Loucy (cell line): ENCODE data around the gene PNMA6F.
A peak's percentile ranks its signal among the peaks of the same experiment; 100 is the strongest.

Experiments used
- H2AFZ ChIP-seq: fragments of 200-600 bp; sonication (generic); 2 replicates; pipeline ENCODE4 v1.6.0; 2016; ENCODE audit warnings: antibody characterized with exemption, mild to moderate bottlenecking, low read length, moderate library complexity
- H3F3A ChIP-seq: fragments of 200-600 bp; 2 replicates; pipeline ENCODE4 v1.6.0; 2016; ENCODE audit warnings: antibody characterized with exemption, low read depth, mild to moderate bottlenecking
- H3K27me3 ChIP-seq: fragments of 200-600 bp; sonication (generic); 2 replicates; pipeline ENCODE4 v1.6.1; 2014; ENCODE audit warnings: low read length, mild to moderate bottlenecking; ENCODE audit not compliant: insufficient read depth, poor library complexity, severe bottlenecking
- H3K36me3 ChIP-seq: fragments of 200-600 bp; sonication (generic); 2 replicates; pipeline ENCODE4 v1.6.1; 2016; ENCODE audit warnings: low read length; ENCODE audit not compliant: insufficient read depth
- H3K4me1 ChIP-seq: fragments of 200-600 bp; sonication (generic); 2 replicates; pipeline ENCODE4 v1.5.1; 2014; ENCODE audit warnings: low read length, mild to moderate bottlenecking; ENCODE audit not compliant: insufficient read depth, poor library complexity, severe bottlenecking
- H3K4me2 ChIP-seq: fragments of 200-600 bp; sonication (generic); 2 replicates; pipeline ENCODE4 v1.6.0; 2014; ENCODE audit warnings: antibody characterized with exemption, low read length, low read depth, mild to moderate bottlenecking; ENCODE audit not compliant: poor library complexity, severe bottlenecking
- H3K4me3 ChIP-seq: fragments of 200-600 bp; sonication (generic); 2 replicates; pipeline ENCODE4 v1.5.1; 2014; ENCODE audit warnings: low read length, mild to moderate bottlenecking, mixed read lengths; ENCODE audit not compliant: poor library complexity, severe bottlenecking
- H3K79me2 ChIP-seq: fragments of 200-600 bp; sonication (generic); 2 replicates; pipeline ENCODE4 v1.6.1; 2014; ENCODE audit warnings: low read length; ENCODE audit not compliant: insufficient read depth
- H3K9ac ChIP-seq: fragments of 200-600 bp; sonication (generic); 2 replicates; pipeline ENCODE4 v1.6.0; 2014; ENCODE audit warnings: mild to moderate bottlenecking, low read depth, low read length, moderate library complexity; ENCODE audit not compliant: poor library complexity, severe bottlenecking
- H3K9me2 ChIP-seq: fragments of 200-600 bp; sonication (generic); replicated peaks from 2 replicates; pipeline ENCODE4 v1.6.1; 2016; ENCODE audit warnings: low read depth, low read length, mixed read lengths
- H3K9me3 ChIP-seq: fragments of 200-600 bp; sonication (generic); 2 replicates; pipeline ENCODE4 v1.6.1; 2014; ENCODE audit warnings: mild to moderate bottlenecking, antibody characterized with exemption, low read length, low read depth; ENCODE audit not compliant: insufficient read depth
- H4K20me1 ChIP-seq: fragments of 200-600 bp; sonication (generic); 2 replicates; pipeline ENCODE4 v1.6.0; 2014; ENCODE audit warnings: antibody characterized with exemption, low read length, mild to moderate bottlenecking; ENCODE audit not compliant: insufficient read depth, poor library complexity, severe bottlenecking
- CTCF ChIP-seq: fragments of 200-600 bp; sonication (generic); conservative IDR thresholded peaks from 2 replicates; pipeline ENCODE4 v1.5.1; 2014; ENCODE audit warnings: mild to moderate bottlenecking, antibody characterized with exemption, low read length
- EZH2phosphoT487 ChIP-seq: fragments of 200-600 bp; IDR thresholded peaks from 2 replicates; pipeline ENCODE4 v1.6.1; 2018; ENCODE audit warnings: antibody characterized with exemption, mild to moderate bottlenecking, moderate library complexity, borderline replicate concordance

Gene PNMA6F

GRCh38 chrX:153340111-153340510 is 18.5 kb upstream of the PNMA6F start:
- Histone ChIP-seq H3K27me3 (no peaks in the 10 kb centered on the region), H2AFZ (no peak overlapping the region), H3K79me2 (peaks cover 71% of the 10 kb centered on the region), H3K4me3 (no peak overlapping the region), H3F3A (no peaks in the 10 kb centered on the region), H3K9me3 (no peaks in the 10 kb centered on the region), H4K20me1 (peaks cover 36% of the 10 kb centered on the region), H3K9ac (no peak overlapping the region), H3K4me2 (peak overlapping the region; percentile 24), H3K9me2 (no peaks in the 10 kb centered on the region), H3K36me3 (peaks cover 21% of the 10 kb centered on the region), H3K4me1 (peaks cover 37% of the 10 kb centered on the region)
- TF ChIP-seq CTCF (no peak), EZH2phosphoT487 (no peak)

GRCh38 chrX:153339662-153340061 is 18.1 kb upstream of the PNMA6F start:
- Histone ChIP-seq H3K36me3 (peaks cover 16% of the 10 kb centered on the region), H3K9me3 (no peaks in the 10 kb centered on the region), H3K9me2 (no peaks in the 10 kb centered on the region), H2AFZ (no peak overlapping the region), H3K4me3 (no peak overlapping the region), H3K9ac (no peak overlapping the region), H3K79me2 (peaks cover 76% of the 10 kb centered on the region), H3F3A (no peaks in the 10 kb centered on the region), H3K4me1 (peaks cover 39% of the 10 kb centered on the region), H3K27me3 (no peaks in the 10 kb centered on the region), H3K4me2 (no peak overlapping the region), H4K20me1 (peaks cover 40% of the 10 kb centered on the region)
- no peak for TF ChIP-seq EZH2phosphoT487
- no peak for TF ChIP-seq CTCF

GRCh38 chrX:153338836-153339235 is 17.3 kb upstream of the PNMA6F start:
- Histone ChIP-seq H2AFZ (no peak overlapping the region), H3K9me3 (no peaks in the 10 kb centered on the region), H3K4me2 (peak overlapping the region; percentile 90), H3K79me2 (peaks cover 81% of the 10 kb centered on the region), H3K9me2 (no peaks in the 10 kb centered on the region), H3K4me3 (peak overlapping the region; percentile 82), H3K4me1 (peaks cover 39% of the 10 kb centered on the region), H3K36me3 (peaks cover 8% of the 10 kb centered on the region), H3K27me3 (no peaks in the 10 kb centered on the region), H3K9ac (peak overlapping the region; percentile 86), H4K20me1 (peaks cover 40% of the 10 kb centered on the region), H3F3A (no peaks in the 10 kb centered on the region)
- TF ChIP-seq EZH2phosphoT487 (no peak), CTCF (no peak)
